Activated CD4-positive, CD25-positive, alpha-beta regulatory T cell treated with anti-CD3 and anti-CD28 coated beads, Interleukin-2, amount 50 U/mL, for 16 hours (primary cell): ENCODE measurements around the gene CERS6.

Experiments
- DNase-seq: peaks from one replicate; pipeline ENCODE4 v3.0.0-alpha.2; 2020; ENCODE audit warnings: low read depth, low spot score

The CERS6 gene

DNA sequence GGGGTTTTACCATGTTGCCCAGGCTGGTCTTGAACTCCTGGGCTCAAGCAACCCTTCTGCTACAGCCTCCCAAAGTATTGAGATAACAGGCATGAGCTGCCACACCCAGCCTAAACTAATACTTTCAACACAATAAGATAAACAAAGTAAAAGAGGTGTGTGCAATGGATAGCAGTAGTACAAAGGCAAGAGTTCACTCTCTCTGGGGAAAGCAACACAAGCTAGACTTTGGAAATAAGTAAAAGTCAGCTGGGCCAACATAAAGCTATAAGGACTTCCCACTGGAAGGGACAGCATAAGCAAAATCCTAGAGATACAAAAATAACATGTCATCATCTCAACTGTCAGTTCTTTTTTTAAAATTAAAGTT lies 341.2 kb downstream of the CERS6 start:
- no peak for DNase-seq

DNA sequence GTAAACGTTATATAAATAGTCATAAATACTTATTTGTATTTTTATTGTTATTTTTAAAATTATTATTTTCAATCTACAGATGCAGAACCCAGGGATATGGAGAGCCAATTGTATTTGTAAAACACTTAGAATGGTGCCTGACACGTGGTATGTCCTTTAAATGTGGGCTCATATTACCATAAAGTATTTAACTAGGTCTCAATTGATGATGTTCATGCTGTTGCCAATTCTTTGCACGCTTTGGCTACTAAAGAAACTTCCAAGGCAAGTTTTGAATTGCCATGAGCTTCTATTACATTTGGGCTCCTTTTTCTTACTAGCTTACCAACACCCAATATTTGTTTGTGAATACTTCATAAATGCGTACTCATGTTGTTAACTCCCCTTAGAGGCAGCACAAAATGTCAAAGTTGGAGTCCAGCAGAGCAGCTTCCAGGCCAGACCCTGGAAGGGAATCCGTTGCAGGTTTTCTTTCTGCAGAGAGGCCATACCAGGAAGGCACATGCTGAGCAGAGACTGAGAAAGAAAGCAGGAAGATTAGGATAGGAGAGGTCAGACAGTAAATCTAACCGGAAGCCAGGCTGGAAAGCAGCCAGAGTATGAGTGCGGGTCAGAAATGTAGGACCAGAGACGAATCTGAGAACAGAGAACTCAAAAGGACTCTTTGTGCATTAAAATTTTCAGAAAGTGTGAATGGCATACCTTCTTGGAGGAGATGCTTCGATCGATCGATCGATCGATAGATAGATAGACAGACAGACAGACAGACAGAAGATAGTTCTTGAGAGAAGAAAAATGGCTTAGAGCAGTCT lies 342.2 kb downstream of the CERS6 start:
- no peak for DNase-seq

DNA sequence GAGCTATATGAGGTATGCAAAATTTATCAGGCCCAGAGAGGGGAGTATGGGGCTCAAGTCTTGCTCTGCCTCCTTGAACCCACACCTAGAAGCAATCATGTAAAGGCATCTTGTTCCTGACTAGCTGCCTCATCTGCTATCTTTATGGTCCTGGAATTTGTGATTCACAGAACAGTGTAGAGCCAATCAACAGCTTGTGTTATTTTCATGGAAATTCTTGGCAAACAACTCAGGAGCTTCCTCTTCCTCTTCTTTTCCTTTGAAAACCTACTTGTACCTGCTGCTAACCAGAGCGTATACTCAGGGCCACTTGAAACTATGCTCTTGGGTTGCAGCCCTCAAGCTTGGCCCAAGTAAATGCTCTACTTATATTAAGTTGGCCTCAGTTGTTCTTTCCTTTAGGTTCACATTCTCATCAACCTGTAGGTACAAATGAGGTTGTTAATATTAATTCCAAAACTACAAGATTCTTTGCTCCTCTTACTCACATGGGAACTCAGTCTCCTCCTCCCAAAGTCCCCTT lies 342.9 kb downstream of the CERS6 start:
- no peak for DNase-seq

DNA sequence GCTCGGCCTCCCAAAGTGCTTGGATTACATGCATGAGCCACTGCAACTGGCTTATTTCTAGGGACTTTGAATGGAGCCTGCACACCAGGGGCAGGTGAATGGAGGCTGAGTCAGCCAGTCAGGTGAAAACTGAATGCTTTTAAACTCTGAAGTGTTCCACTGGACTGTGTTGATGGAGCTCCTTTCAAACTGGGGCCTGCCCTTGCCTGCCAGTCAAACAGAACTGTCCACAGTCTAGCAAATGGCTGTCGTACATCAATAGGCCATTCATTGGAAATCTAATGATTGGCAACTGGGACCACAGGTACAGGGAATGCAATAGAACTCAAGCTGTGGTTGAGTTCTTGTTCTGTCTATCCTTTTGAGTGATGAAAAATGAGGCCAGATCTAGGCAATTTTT lies 345.4 kb downstream of the CERS6 start:
- no peak for DNase-seq

DNA sequence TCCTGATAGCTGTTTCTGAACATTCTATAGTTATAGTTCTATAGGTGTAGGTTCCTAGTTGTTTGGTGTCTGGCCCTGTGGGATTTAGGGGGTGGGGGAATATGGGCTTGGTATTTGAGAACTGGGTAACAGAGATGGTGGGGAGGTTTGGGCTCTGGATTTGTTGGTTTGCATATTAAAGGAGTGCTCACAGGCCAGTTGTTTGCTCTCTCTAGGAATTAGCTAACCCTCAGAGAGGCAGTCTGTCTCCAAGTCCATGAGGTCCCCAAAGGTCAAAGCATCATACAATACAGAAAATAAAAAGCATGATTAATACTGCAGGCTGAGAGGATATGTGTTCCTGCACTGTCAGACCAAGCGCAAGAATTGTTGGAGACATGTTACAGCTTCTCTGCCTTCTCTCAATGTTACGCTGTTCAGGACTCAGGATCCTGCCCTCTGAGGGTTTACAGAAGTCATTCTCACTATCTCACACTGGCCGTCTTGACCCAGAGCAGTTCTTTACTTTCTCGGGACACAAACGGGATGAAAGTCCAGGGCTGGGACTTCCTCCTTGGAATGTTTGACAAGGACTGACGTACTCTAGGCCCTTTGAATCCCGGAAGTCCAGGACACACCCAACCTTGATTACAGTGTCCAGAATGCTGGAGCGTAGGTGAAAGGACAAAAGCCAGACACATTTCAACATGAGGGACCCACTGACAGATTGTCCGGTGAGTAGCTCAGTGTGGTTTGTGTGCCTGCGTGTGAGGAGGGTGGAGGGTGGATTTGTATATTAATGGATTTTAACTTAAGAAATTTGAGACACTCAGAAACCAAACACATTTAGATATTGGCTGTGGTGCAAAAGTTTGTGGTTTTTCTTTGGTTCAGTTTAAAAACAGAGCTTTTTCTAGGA lies 346.1 kb downstream of the CERS6 start, which contains the start of gene NOSTRIN:
NOSTRIN (plus strand) TSS at position 677 of the 898 bp plus-strand sequence; CDS start at position 687, 10 bp downstream.
- DNase-seq = no peak

DNA sequence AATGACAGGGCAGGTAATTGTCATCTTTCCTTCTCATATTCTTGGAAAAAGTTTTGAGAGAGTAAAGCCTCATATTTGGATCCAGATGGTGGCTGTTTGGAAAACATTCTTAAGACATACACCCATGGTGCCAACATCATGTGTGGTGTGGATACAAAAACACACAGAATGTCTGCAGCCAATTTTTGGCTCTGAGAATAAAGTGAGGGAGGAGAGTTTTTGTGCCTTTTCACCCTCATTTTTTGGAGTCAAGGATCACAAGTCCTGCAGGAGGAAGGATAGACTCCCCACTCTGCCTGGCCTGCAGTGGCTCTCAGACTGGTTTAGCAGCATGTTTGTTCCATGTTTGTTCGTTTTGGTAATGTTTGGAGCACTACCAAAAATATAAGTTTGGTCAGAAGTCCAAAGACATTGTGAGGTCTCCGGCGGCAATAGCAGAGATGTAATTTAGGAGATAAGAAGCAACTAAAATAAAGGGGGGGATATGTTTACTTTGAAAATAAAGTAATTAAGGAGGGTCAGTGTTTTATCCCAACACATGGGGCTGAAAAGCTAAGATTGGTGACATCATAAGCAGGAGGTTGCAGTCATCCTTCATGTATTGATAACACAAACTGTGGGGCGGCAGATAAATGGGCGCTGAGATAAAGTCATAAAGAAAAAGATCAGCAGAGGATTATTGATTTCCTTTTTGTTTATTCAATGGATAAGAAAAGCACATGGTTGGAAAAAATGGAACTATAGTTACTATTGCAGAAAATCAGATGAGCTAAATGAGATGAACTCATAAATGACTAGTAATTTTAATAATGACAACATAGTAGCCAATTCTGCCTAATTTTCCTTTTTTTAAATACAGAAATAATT lies 347.0 kb downstream of the CERS6 start:
- no peak for DNase-seq

DNA sequence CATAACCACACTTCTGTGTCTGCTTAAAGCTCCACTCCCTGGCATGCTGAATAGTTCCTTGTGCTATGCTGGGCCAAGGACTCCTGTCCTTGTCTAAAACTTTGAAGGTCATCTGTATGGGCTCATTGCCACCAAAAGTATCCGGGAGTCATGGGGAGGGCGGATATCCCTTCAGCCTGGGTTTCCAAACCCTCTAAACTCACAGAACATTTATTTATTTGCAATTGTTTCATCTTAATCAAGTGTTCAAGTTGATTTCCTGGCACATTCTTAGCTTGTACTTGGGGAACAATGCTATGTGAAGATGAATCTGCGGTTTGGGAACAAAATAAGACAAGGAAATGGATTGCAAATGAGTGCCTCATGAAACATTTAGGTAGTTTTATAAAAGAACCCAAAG lies 348.1 kb downstream of the CERS6 start:
- no peak for DNase-seq

DNA sequence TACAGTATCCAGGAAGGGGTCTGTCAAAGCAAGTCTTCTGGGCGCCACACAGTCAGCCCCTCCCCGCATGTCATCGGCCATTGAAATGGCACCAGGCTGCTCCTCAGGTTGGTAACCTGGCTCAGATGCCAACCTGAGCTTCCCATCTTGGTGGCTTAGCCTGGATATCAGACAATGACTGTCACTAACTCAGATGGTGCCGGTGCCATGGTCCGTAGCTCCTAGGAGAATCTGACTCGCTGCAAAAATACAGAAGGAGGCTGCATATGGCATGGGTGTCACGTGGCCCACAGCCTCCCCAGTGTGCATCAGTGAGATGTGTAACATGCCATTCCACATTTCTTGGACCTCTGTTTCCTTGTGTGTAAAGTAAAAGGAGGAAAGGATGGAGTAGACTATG lies 349.5 kb downstream of the CERS6 start:
- DNase-seq = no peak

DNA sequence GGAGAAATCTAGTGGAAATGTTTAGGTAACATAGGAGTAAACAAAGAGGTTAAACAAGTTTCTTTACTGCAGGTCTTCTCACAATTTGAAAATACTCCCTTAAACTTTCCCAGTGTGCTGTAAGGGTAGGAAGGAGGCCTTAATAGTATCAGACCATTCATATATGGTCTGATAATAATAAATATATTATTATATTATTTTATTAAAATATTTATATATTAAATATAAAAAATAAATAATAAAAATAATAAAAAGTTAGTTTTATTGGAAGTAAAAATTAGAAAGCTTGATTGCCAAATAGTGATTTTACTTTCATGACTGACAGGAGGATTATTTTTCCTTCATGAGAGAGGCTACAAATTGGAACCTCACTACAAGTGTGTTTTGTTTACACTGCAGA lies 353.5 kb downstream of the CERS6 start:
- no peak for DNase-seq

DNA sequence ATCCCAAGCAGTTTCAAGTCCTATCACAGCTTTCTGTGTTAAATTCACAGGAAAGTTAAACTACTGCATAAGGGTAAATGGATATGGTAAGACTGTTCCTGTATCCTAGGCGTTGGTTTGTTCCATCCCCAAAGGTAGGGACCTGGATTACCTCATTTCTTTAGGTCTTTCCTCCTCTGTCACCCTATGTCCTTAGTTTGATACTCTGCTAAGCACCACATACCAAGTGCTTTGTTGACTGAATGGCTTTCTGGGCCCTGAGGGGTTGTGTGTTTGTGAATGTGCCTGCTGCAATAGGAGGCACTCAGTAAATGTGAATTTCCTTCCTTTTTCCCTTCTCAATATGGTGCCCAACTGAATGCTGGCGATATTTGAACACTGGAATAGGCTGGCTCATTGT lies 354.2 kb downstream of the CERS6 start:
- DNase-seq = no peak

DNA sequence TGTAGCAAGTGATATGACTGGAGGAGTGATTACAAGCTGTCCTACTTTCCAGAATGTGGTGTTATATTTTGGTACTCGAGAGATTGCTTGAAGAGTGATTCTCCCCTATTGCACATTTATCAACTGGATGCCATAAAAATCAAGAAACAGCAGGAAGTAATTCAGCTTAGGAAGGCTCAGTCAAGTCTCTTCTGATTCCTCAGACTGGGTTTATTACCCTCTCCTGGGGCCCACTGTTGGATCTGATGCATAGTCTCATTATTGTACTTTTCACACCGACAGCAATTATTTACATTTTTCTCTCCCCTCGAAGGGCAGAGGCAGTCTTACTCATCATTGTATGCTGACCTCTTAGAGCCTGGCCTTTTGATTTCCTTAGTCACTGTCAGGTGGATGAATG lies 355.6 kb downstream of the CERS6 start:
- no peak for DNase-seq

DNA sequence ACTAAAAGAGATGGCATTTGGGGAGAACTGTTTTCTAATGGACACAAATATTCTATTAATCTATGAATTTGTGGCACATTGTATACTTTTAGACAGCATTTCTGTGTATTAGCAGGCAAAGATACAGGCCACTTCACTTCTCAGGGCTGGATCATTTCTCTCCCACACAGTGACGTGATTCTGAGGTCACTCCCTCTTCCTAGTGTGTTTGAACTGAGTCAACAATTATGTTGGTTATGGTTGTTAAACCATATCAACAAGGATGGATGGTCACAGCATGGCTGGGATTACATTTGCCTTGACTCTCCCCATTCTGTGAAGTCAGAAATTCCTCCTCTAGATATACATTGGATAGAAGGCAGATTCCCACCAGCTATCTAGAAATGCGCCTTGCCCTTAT lies 358.0 kb downstream of the CERS6 start:
- DNase-seq = no peak

DNA sequence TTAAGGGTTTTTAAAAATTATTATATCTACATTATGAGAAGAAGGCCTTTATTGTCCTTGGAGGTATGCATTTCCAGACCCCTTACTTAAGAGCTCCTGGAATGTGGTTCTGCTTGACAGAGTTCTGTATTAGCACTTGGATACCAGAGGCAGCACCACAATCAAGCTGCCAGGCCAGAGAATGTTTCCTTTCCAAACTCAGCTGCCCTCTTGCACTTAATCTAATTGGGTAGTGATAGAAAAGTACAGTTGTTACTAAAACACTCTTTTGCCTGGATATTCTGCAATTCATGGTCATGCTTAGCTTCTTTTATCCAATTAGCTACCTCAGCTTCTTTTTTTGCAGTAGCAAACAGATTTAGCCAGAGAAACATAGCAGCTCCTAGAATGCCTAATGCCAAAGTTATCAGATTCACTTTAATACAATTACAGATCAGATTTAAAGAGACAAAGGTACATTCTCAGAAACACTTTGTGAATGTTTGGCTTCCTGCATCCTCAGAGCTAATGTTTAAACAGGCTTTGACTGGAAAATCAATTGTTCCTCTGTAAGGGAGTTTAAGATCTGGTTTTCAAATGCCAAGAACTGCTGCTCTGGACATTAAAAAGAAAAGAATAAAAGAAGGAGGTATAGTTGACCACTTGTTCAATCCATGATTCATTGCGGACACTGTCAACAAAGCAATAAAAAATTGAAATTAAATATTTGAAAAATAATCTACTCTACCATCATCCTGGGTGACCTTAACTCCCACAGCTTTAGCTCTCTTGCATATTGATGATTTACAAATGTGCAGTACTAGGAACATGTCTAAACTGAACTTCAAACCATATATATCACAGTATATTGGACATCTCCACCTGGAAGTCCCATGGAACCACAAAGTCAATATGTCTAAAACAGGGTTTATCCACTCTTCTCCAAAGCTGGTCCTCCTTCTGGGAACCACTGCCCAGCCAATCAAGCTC lies 359.2 kb downstream of the CERS6 start:
- no peak for DNase-seq

DNA sequence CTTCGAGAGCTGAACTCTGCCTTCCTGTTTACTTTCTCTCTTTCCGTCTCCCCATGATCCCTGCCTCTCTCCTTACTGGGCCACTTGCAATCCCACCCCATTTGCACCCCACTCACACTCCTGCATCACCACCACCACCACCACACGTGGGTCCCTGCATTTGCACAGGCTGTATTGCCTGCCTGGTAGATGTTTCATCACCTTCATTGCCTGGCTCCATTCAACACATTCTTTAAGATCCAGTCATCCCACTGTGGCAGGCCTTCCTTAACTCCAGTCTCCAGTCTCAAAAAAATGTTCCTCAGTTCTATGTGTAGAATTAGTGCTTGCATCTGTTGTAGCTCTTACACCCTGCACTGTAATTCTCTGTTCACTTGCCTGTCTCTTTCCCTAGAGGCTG lies 360.3 kb downstream of the CERS6 start:
- no peak for DNase-seq

DNA sequence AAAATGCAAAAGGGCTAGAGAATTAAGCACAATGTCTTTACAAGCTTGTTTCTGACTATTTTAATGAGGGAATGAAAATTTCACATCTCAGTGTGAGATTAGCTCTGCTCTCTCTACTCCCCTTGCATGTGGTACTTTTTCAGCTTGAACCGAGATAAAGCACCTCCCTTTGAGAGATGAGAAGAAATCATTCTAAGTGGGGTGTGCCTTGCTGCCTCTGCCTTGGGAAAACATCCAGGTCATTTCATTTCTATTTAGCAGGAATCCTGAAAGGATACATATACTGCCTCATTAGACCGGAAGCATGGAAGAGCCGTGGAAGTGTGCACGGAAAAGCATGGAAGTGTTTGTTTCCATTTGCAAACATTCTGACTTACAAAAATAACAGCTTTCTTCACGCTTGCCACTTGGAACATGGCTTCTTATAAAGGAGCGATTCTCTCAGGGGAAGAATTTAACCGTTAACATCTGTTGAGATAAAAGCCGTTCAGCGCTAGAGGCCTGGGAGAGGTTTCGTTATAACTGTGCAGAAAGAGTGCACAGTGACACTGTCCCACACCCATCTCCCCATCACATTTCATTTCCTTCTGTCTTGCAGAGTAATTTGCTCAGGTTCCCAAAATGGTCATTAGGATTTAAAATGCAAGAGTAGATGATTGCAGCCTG lies 363.1 kb downstream of the CERS6 start:
- no peak for DNase-seq

DNA sequence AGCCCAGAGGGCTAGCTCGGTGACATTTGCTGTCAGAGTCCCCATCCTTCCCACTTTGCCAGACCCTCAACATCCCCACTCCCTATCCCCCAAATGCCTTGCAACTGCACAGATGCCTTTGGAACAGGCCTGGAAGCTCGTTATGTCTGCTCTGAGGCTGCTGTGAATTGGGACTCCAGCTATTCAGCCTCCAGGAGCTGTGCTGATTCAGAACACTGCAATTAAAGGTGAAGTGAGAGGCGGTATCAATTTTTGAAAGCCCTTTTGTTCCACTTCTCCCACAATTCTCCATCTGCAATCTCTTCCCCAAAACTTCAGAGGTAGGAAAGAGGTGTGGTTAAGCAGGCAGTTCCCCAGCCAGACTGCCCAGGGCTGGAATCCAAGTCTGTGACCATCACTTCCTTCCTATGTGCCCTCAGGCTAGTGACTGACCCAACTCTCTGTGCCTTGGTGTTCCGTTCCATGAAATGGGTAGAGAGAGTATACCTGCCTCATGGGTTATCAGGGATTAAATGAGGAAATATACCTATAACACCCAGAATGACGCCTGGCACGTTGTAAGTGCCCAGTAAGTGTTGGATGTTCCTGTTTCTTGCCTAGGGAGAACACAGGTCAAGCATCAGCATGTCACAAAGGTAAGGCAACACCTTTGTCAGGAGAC lies 363.9 kb downstream of the CERS6 start:
- no peak for DNase-seq

DNA sequence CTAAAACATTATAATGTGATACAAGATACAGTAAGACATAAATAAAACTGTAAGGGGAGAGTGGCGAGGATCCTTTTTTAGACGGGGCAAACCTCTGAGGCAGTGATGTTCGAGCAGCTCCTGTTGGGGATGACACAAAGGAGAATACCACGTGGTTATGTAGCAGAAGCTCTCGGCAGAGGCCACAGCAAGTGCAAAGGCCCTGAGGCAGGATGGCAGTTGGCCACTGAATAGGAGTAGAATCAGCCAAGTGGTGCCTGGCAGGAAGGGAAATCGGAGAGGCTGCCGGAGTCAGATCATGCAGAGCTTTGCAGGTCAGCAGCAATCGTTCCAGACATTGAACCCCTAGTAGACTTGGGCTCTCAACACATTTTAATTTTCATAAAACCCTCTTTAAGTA lies 365.5 kb downstream of the CERS6 start:
- no peak for DNase-seq

DNA sequence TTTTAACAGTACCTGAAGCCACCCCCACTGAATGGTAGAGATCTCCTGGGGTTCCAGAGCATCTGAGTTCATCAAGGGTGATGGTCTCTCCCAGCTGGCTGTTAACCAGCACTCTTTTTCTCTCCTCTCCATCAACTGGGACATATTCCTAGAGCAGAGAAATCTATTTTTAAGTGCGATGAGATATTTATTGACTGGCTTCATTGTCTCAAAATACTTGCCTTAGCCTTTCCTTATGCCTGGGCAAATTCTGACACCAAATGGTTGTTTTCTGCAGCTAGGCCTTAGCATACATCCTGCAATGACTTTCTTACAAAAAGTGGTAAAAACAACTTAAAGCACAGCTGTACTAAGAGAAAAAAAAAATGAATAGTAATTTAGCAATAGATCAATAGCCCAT lies 365.9 kb downstream of the CERS6 start:
- DNase-seq = no peak
